HepG2 (cell line): ENCODE data around the gene UTP25. TPM values are rescaled to one million over a fixed set of nuclear protein-coding genes. Genes with fewer than 3 reads are reported as not detected.

Experiments
- CBFB ChIP-seq: sonication (generic); formaldehyde crosslinking; IDR thresholded peaks from 2 replicates; pipeline ENCODE4 v1.4.0; 2020; ENCODE audit warnings: missing genetic modification reagents
- CHD2 ChIP-seq: IDR thresholded peaks from 2 replicates; pipeline ENCODE4 v1.6.1; 2011; ENCODE audit warnings: low read depth, low read length, improper control_type of control experiment
- HMG20A ChIP-seq: IDR thresholded peaks from 2 replicates; pipeline ENCODE4 v1.6.1; 2016; ENCODE audit warnings: borderline replicate concordance
- SMAD9 ChIP-seq: sonication (generic); formaldehyde crosslinking; IDR thresholded peaks from 2 replicates; pipeline ENCODE4 v1.5.1; 2020; ENCODE audit warnings: mild to moderate bottlenecking, missing genetic modification reagents
- SOX6 ChIP-seq, 2 experiments: fragments of 450-650 bp in 1 of 2; sonication (generic) in 1 of 2; formaldehyde crosslinking in 1 of 2; IDR thresholded peaks; 2 replicates each; pipeline versions ENCODE4 v1.4.0 to v1.6.1; 2017 to 2020; ENCODE audit warnings: antibody characterized with exemption in 1 of 2, mild to moderate bottlenecking in 1 of 2, missing genetic modification reagents in 1 of 2
- TEF ChIP-seq: sonication (generic); formaldehyde crosslinking; IDR thresholded peaks from 2 replicates; pipeline ENCODE4 v1.5.0; 2020; ENCODE audit warnings: missing genetic modification reagents
- ZHX2 ChIP-seq, 2 experiments: sonication (generic) in 1 of 2; formaldehyde crosslinking in 1 of 2; IDR thresholded peaks; 2 replicates each; pipeline versions ENCODE4 v1.6.1 to v1.9.0; 2014 to 2022; ENCODE audit warnings: antibody characterized with exemption in 1 of 2, borderline replicate concordance in 1 of 2, inconsistent platforms in 1 of 2, low read depth in 1 of 2, missing genetic modification reagents in 1 of 2
- ZNF570 ChIP-seq: sonication (generic); formaldehyde crosslinking; IDR thresholded peaks from 2 replicates; pipeline ENCODE4 v1.4.0; 2020; ENCODE audit warnings: mild to moderate bottlenecking, missing genetic modification reagents, borderline replicate concordance
- polyA plus RNA-seq, 8 experiments: library from polyadenylated mRNA; depleted of rRNA in 3 of 8; stranded (reverse) in 7 of 8; unstranded in 1 of 8; fragments of >200 nt; fragmentation: Illumina TruSeq in 4 of 8; extraction: Trizol in 4 of 8; gene quantifications; 2 replicates each; pipeline versions ENCODE4 v1.2.1 to v1.2.3, GENCODE V29; 2011 to 2016; ENCODE audit warnings: low read depth in 4 of 8, missing spikeins in 1 of 8, mixed read lengths in 1 of 8; ENCODE audit not compliant: insufficient read depth in 1 of 8
- total RNA-seq, 5 experiments: library from RNA; depleted of rRNA; stranded (reverse); fragments of >200 nt; fragmentation: Illumina TruSeq; extraction: Trizol; gene quantifications; 2 replicates each; pipeline ENCODE4 v1.2.3, GENCODE V29; 2016; ENCODE audit warnings: low read depth in 1 of 5

The UTP25 gene
- total and polyA plus RNA-seq, 2 of the 13 experiments (the other 11 are each of a cell fraction or from before 2014, with no cell fraction given), result 4.8 to 5.7 TPM

- no peak for TF ChIP-seq ZNF570 (CRISPR knock-in tag)
- TF ChIP-seq SMAD9, result no peak
- TF ChIP-seq HMG20A (CRISPR knock-in tag), result no peak
- no peak for TF ChIP-seq ZHX2 (IDR thresholded peaks at IDR 0.05; ENCODE audit: low read depth)
- no peak for TF ChIP-seq ZHX2 (CRISPR knock-in tag; IDR thresholded peaks at IDR 0.05; ENCODE audit: borderline replicate concordance)
- no peak for TF ChIP-seq TEF
- TF ChIP-seq SOX6 (IDR thresholded peaks at IDR 0.05), result no peak
- no peak for TF ChIP-seq SOX6 (CRISPR knock-in tag; IDR thresholded peaks at IDR 0.05)
- TF ChIP-seq CHD2, result no peak
- no peak for TF ChIP-seq CBFB (CRISPR knock-in tag)
Observed at GRCh38 chr1:209783386-209783785, 44.4 kb upstream of the UTP25 start (continued).
